ENCODE measurements around the gene VIPR2. TPM values are rescaled to one million over a fixed set of nuclear protein-coding genes. Genes with fewer than 3 reads are reported as not detected.

VIPR2 gene
- total and polyA plus RNA-seq, 11 donors, result 3.3 to 27.0 (median 18.5) TPM

GRCh38 chr7:159028508-159029401, 115.9 kb downstream of the VIPR2 start:
- peaks cover 0 to 5% (median 0%) of the 10 kb centered on the region in 9 donors for H3K36me3 ChIP-seq
- H3K4me3 ChIP-seq, result no peak overlapping the region
- WGBS, 4 donors, result 86 to 92% (median 90%) methylated on average over 15 to 26 of the region's 26 CpGs
- no peak for TF ChIP-seq POLR2A (IDR thresholded peaks at IDR 0.05)
- no peak for TF ChIP-seq CTCF (IDR thresholded peaks at IDR 0.05)
- ATAC-seq, result no peak
- H3K4me1 ChIP-seq, result peaks cover 0 to 28% (median 10%) of the 10 kb centered on the region in 12 donors
- DNase-seq, result peak in 1 of 5 donors; percentile 49
- peaks cover 0 to 8% (median 0%) of the 10 kb centered on the region in 9 donors for H3K27me3 ChIP-seq
- intact Hi-C loops (cut with DNase I), result no loop called here
- H3K9me3 ChIP-seq, result no peaks in the 10 kb centered on the region
- H3K27ac ChIP-seq, result no peak overlapping the region

- H3K36me3 ChIP-seq, result peaks cover 0 to 3% (median 0%) of the 10 kb centered on the region in 9 donors
- H3K4me3 ChIP-seq, result no peak overlapping the region
- peaks cover 0 to 28% (median 10%) of the 10 kb centered on the region in 12 donors for H3K4me1 ChIP-seq
- no peak overlapping the region for H3K27ac ChIP-seq
- WGBS, 4 donors, result 75 to 84% (median 82%) methylated on average over 20 to 22 of the region's 22 CpGs
- peaks cover 0 to 8% (median 0%) of the 10 kb centered on the region in 9 donors for H3K27me3 ChIP-seq
- no peak for TF ChIP-seq CTCF (IDR thresholded peaks at IDR 0.05)
- DNase-seq (peak in 3 of 5 donors; percentile 6 to 55 (median 11)), ATAC-seq (peak in 1 of 4 donors; percentile 3)
- intact Hi-C loops (cut with DNase I), result no loop called here
- no peaks in the 10 kb centered on the region for H3K9me3 ChIP-seq
Observed at GRCh38 chr7:159027789-159028507, 116.7 kb downstream of the VIPR2 start.

- Histone ChIP-seq H3K4me1 (peaks cover 0 to 25% (median 9%) of the 10 kb centered on the region in 12 donors), H3K27ac (no peak overlapping the region), H3K4me3 (no peak overlapping the region), H3K27me3 (peaks cover 0 to 8% (median 0%) of the 10 kb centered on the region in 9 donors), H3K36me3 (peaks cover 0 to 3% (median 0%) of the 10 kb centered on the region in 9 donors), H3K9me3 (no peaks in the 10 kb centered on the region)
- peak in 1 of 5 donors; percentile 11 for DNase-seq
- peak in 1 of 4 donors; percentile 1 for ATAC-seq
- TF ChIP-seq CTCF (IDR thresholded peaks at IDR 0.05) (no peak), POLR2A (IDR thresholded peaks at IDR 0.05) (no peak)
- intact Hi-C loops (cut with DNase I), result no loop called here
- WGBS, 4 donors, result 72 to 81% (median 77%) methylated on average over 21 to 22 of the region's 22 CpGs
Observed at GRCh38 chr7:159027056-159027788, 117.4 kb downstream of the VIPR2 start.
